Stomach (tissue), 9 donors: ENCODE results near the gene TACC3. TPM values are rescaled to one million over a fixed set of nuclear protein-coding genes. Genes with fewer than 3 reads are reported as not detected.

Experiments
- DNase-seq, 2 donors: peaks; one replicate each; pipeline versions ENCODE4 v3.0.0 to v3.0.0-alpha.2; 2013 to 2019
- H3K27ac ChIP-seq, 5 donors: fragments of 200-600 bp in 4 of 5; sonication (generic) in 4 of 5; one replicate each; pipeline ENCODE4 v1.5.1; 2013 to 2019; ENCODE audit warnings: mild to moderate bottlenecking in 1 of 5, moderate library complexity in 1 of 5
- H3K27me3 ChIP-seq, 3 donors: fragments of 200-600 bp; sonication (generic); one replicate each; pipeline ENCODE4 v1.5.1; 2017 to 2019; ENCODE audit warnings: mixed run types in 1 of 3
- H3K36me3 ChIP-seq, 4 donors: fragments of 200-600 bp; sonication (generic); 1 replicate in 3 of 4; 2 replicates in 1 of 4; pipeline ENCODE4 v1.5.1; 2016 to 2019
- H3K4me1 ChIP-seq, 4 donors: fragments of 200-600 bp; sonication (generic); one replicate each; pipeline ENCODE4 v1.5.1; 2016 to 2019
- H3K4me3 ChIP-seq, 4 donors: fragments of 200-600 bp; sonication (generic) in 3 of 4; one replicate each; pipeline ENCODE4 v1.5.1; 2016 to 2019; ENCODE audit warnings: mild to moderate bottlenecking in 1 of 4
- H3K9me3 ChIP-seq, 4 donors: fragments of 200-600 bp; sonication (generic); one replicate each; pipeline ENCODE4 v1.5.1; 2016 to 2019
- EP300 ChIP-seq: sonication (generic); formaldehyde crosslinking; IDR thresholded peaks from one replicate; pipeline ENCODE4 v1.6.1; 2017; ENCODE audit warnings: antibody characterized with exemption
- POLR2A ChIP-seq, 4 donors: fragments of 450-650 bp; IDR thresholded peaks; one replicate each; pipeline ENCODE4 v1.6.1; 2016; ENCODE audit warnings: antibody characterized with exemption in 4 of 4, control low read depth in 2 of 4, mild to moderate bottlenecking in 1 of 4, moderate library complexity in 1 of 4
- POLR2AphosphoS5 ChIP-seq, 3 donors: sonication (generic); formaldehyde crosslinking; IDR thresholded peaks; one replicate each; pipeline ENCODE4 v1.6.1; 2016; ENCODE audit warnings: antibody characterized with exemption in 3 of 3
- WGBS, 5 donors: extraction: QIAGEN DNeasy Blood & Tissue Kit in 3 of 5; methylation state at CpG; one replicate each; pipeline versions ENCODE4 v1.1.5 to v1.1.7; 2013 to 2018; 5-methylcytosine and 5-hydroxymethylcytosine counted together
- intact Hi-C: fragments of 100-400 bp; cut with DNase I; formaldehyde crosslinking; loops from one replicate; pipeline ENCODE4 v1.15.1; 2023; ENCODE audit warnings: low total_unique reads
- polyA plus RNA-seq, 3 donors: library from polyadenylated mRNA; stranded (reverse); fragments of 200-250 nt; gene quantifications; one replicate each; pipeline ENCODE4 v1.2.3, GENCODE V29; 2013
- total RNA-seq, 5 donors: library from RNA; depleted of rRNA; stranded (reverse); fragments of >200 nt; gene quantifications; one replicate each; pipeline versions ENCODE4 v1.1.0 to v1.2.3, GENCODE V29; 2014 to 2016
- TF ChIP-seq, protein P1 (sequence below), 7 experiments: fragments of 450-650 bp in 4 of 7; fragments of 200-600 bp in 3 of 7; sonication (generic) in 3 of 7; IDR thresholded peaks; one replicate each; pipeline ENCODE4 v1.5.1; 2016 to 2019; ENCODE audit warnings: antibody characterized with exemption in 7 of 7, control low read depth in 2 of 7, mild to moderate bottlenecking in 1 of 7
- donor health status: healthy with polysubstance abuse.
- donor health status: Bipolar disorder and iron deficiency.
- donor health status: healthy.

The TACC3 gene
- total and polyA plus RNA-seq, 8 donors = 7.2 to 74.1 (median 24.8) TPM

DNA sequence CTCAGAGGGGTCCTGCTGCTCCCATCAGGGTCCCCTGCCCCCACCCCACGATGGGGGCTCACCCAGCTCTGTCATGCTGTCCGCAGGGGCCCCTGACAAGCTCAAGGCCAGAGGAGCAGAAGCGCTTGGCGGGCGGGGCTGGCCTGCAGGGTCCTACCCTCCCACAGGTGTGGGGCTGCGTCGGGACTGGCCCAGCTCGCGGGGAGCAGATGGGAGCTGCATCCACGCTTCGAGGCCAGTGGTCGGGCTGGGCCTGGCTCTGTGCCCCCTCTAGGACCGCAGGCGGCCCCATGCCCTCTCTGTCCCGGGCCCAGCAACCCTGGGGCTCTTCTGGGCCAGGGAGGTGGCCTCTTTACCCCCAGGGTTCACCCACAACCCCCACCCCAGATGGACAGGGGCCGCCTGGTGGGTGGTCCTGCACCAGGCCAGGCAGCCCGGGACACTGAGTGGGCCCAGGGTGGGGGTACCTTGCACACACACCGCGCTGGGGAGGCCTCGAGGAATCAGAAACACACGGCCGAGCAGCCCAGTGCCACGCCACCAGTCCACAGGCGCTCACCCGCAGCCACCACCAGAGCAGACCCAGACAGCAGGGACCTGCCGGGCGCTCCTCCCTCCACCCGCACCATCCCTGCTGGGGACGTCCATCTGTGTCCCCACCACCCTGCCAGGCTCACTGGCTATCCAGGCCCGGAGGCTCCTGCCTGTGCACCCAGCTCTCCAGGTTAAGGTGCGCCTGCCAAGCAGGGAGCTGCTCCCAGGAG, 30.0 kb downstream of the TACC3 start:
- no peak for TF ChIP-seq EP300
- no peak for TF ChIP-seq POLR2AphosphoS5 (IDR thresholded peaks at IDR 0.05)
- TF ChIP-seq, protein P1, sequence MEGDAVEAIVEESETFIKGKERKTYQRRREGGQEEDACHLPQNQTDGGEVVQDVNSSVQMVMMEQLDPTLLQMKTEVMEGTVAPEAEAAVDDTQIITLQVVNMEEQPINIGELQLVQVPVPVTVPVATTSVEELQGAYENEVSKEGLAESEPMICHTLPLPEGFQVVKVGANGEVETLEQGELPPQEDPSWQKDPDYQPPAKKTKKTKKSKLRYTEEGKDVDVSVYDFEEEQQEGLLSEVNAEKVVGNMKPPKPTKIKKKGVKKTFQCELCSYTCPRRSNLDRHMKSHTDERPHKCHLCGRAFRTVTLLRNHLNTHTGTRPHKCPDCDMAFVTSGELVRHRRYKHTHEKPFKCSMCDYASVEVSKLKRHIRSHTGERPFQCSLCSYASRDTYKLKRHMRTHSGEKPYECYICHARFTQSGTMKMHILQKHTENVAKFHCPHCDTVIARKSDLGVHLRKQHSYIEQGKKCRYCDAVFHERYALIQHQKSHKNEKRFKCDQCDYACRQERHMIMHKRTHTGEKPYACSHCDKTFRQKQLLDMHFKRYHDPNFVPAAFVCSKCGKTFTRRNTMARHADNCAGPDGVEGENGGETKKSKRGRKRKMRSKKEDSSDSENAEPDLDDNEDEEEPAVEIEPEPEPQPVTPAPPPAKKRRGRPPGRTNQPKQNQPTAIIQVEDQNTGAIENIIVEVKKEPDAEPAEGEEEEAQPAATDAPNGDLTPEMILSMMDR (IDR thresholded peaks at IDR 0.05) = no peak
- no peak for TF ChIP-seq POLR2A (IDR thresholded peaks at IDR 0.05)
- H3K36me3 ChIP-seq = no peaks in the 10 kb centered on the region
- no peak for DNase-seq

DNA sequence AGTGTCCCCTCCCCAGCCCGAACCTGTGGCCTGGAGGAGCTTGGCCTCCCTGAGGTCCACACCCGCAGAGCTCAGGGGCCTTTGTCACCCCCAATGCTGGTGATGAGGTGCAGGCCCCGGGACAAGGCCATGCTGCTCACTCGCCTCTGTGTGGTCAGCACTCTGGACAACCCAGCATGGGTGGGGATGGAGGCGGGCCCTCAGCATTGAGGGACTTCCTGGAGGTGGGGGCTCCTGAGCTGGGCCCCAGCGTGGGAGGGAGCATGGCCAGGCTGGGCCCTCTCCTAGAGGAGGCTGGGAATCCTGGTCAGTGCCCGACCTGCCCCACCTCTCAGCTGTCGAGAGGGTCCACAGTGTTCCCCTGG, 30.6 kb downstream of the TACC3 start:
- intact Hi-C loops = no loop called here
- Histone ChIP-seq H3K4me3 (no peak overlapping the region), H3K27me3 (peaks cover 0 to 29% (median 4%) of the 10 kb centered on the region in 3 donors), H3K4me1 (peaks cover 24 to 44% (median 38%) of the 10 kb centered on the region in 4 donors), H3K36me3 (no peaks in the 10 kb centered on the region), H3K27ac (peak overlapping the region in 1 of 5 donors; percentile 42), H3K9me3 (no peaks in the 10 kb centered on the region)
- DNase-seq = peak in 1 of 2 donors; percentile 62
- TF ChIP-seq POLR2A (IDR thresholded peaks at IDR 0.05) (no peak), POLR2AphosphoS5 (IDR thresholded peaks at IDR 0.05) (no peak), EP300 (no peak)
- TF ChIP-seq, protein P1 (IDR thresholded peaks at IDR 0.05) = no peak
- 28 to 80% (median 51%) methylated on average over 1 to 8 of the region's 8 CpGs for WGBS, 5 donors

More for the DNA sequence above, 30.0 kb downstream of the TACC3 start:
- H3K4me3 ChIP-seq = no peak overlapping the region
- no peak overlapping the region for H3K27ac ChIP-seq
- 84 to 92% (median 87%) methylated on average over 15 to 31 of the region's 31 CpGs for WGBS, 5 donors
- H3K9me3 ChIP-seq = no peaks in the 10 kb centered on the region
- H3K27me3 ChIP-seq = peaks cover 0 to 31% (median 4%) of the 10 kb centered on the region in 3 donors
- peaks cover 29 to 50% (median 43%) of the 10 kb centered on the region in 4 donors for H3K4me1 ChIP-seq
- intact Hi-C loops = no loop called here

GRCh38 chr4:1752284-1753041, 31.1 kb downstream of the TACC3 start:
- no peaks in the 10 kb centered on the region for H3K9me3 ChIP-seq
- TF ChIP-seq, protein P1 (IDR thresholded peaks at IDR 0.05) = no peak
- TF ChIP-seq POLR2AphosphoS5 (IDR thresholded peaks at IDR 0.05) = no peak
- TF ChIP-seq EP300 = no peak
- no peak for TF ChIP-seq POLR2A (IDR thresholded peaks at IDR 0.05)
- peak overlapping the region in 2 of 5 donors; percentile 22 to 42 for H3K27ac ChIP-seq
- no peak overlapping the region for H3K4me3 ChIP-seq
- H3K4me1 ChIP-seq = peaks cover 18 to 38% (median 33%) of the 10 kb centered on the region in 4 donors
- intact Hi-C loops = no loop called here
- peak; percentile 44 to 80 for DNase-seq
- peaks cover 0 to 29% (median 4%) of the 10 kb centered on the region in 3 donors for H3K27me3 ChIP-seq
- 26 to 31% (median 28%) methylated on average over 15 to 35 of the region's 35 CpGs for WGBS, 5 donors
- no peaks in the 10 kb centered on the region for H3K36me3 ChIP-seq

DNA sequence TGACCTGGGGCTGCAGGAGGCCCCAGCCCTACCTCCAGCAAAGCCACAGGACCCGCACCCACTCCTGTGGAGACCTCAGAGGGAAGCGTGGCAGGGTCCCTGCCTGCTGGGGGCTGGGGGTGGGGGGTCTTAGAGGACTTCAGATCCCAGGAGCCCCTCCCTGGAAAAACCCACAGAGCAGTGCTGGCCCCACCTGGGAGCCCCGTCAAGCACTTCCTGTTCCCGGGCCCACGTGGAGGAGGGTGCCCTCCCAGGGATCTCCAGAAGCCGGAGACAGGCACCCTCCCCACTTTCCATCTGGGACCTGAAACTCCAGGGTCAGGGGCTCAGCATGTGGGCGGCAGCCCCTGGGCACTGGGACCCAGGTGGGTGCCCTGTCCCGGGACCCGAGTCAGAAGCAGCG, 32.0 kb downstream of the TACC3 start:
- peaks cover 0 to 23% (median 3%) of the 10 kb centered on the region in 3 donors for H3K27me3 ChIP-seq
- no peaks in the 10 kb centered on the region for H3K36me3 ChIP-seq
- H3K9me3 ChIP-seq = no peaks in the 10 kb centered on the region
- DNase-seq = no peak
- TF ChIP-seq EP300 = no peak
- TF ChIP-seq POLR2AphosphoS5 (IDR thresholded peaks at IDR 0.05) = no peak
- TF ChIP-seq, protein P1 (IDR thresholded peaks at IDR 0.05) = no peak
- no peak for TF ChIP-seq POLR2A (IDR thresholded peaks at IDR 0.05)
- intact Hi-C loops = no loop called here
- peak overlapping the region in 1 of 5 donors; percentile 42 for H3K27ac ChIP-seq
- H3K4me1 ChIP-seq = peaks cover 18 to 33% (median 31%) of the 10 kb centered on the region in 4 donors
- H3K4me3 ChIP-seq = no peak overlapping the region
- WGBS, 5 donors = 30 to 66% (median 59%) methylated on average over 4 to 10 of the region's 10 CpGs; no CpG with 5 or more reads in 1 of the 5 donors
